Effector memory CD8-positive, alpha-beta T cell (primary cell): Measurements from ENCODE around the gene PAX7.

ENCODE experiments used
- ATAC-seq: fragments of 150-1000 bp; cut with Tn5 transposase; replicated peaks from 2 replicates; pipeline ENCODE4 v1.10.0; 2021; ENCODE audit warnings: mild to moderate bottlenecking, moderate library complexity
- DNase-seq, 3 experiments: peaks; one replicate each; pipeline ENCODE4 v3.0.0; 2021
- H3K27ac Mint-ChIP-seq, 2 donors: one replicate each; pipeline ENCODE4 v1.8.0; 2022; ENCODE audit warnings: mild to moderate bottlenecking in 2 of 2, mixed read lengths in 2 of 2, moderate library complexity in 2 of 2
- H3K27me3 Mint-ChIP-seq, 2 donors: one replicate each; pipeline ENCODE4 v1.8.0; 2022; ENCODE audit warnings: mixed read lengths in 2 of 2
- H3K36me3 Mint-ChIP-seq: one replicate; pipeline ENCODE4 v1.8.0; 2022; ENCODE audit warnings: mild to moderate bottlenecking, moderate library complexity, mixed read lengths; ENCODE audit not compliant: insufficient read depth
- H3K4me1 Mint-ChIP-seq, 2 donors: one replicate each; pipeline ENCODE4 v1.8.0; 2022; ENCODE audit warnings: low read depth in 2 of 2, mixed read lengths in 2 of 2
- H3K4me3 Mint-ChIP-seq, 2 donors: one replicate each; pipeline ENCODE4 v1.8.0; 2022; ENCODE audit warnings: mild to moderate bottlenecking in 2 of 2, mixed read lengths in 2 of 2, moderate library complexity in 2 of 2
- H3K9me3 Mint-ChIP-seq, 2 donors: one replicate each; pipeline ENCODE4 v1.8.0; 2022; ENCODE audit warnings: mixed read lengths in 2 of 2

Gene PAX7

GRCh38 chr1:18632783-18633421 is 2.3 kb downstream of the PAX7 start:
- no peak for DNase-seq
- no peak for ATAC-seq
- H3K4me3 Mint-ChIP-seq: no peak overlapping the region
- H3K36me3 Mint-ChIP-seq: no peaks in the 10 kb centered on the region
- H3K4me1 Mint-ChIP-seq: peaks cover 0 to 1% of the 10 kb centered on the region in 2 donors
- H3K27ac Mint-ChIP-seq: no peak overlapping the region
- H3K9me3 Mint-ChIP-seq: no peaks in the 10 kb centered on the region
- H3K27me3 Mint-ChIP-seq: peaks cover 94 to 100% of the 10 kb centered on the region in 2 donors

GRCh38 chr1:18633422-18634155 is 2.9 kb downstream of the PAX7 start:
- Mint-ChIP-seq H3K27ac (no peak overlapping the region), H3K4me3 (no peak overlapping the region), H3K27me3 (peaks cover 95 to 100% of the 10 kb centered on the region in 2 donors), H3K36me3 (no peaks in the 10 kb centered on the region), H3K9me3 (no peaks in the 10 kb centered on the region), H3K4me1 (peaks cover 0 to 1% of the 10 kb centered on the region in 2 donors)
- ATAC-seq (no peak), DNase-seq (no peak)

- Mint-ChIP-seq H3K27ac (no peak overlapping the region), H3K27me3 (peaks cover 95 to 100% of the 10 kb centered on the region in 2 donors), H3K4me3 (no peak overlapping the region), H3K36me3 (no peaks in the 10 kb centered on the region), H3K4me1 (peaks cover under 1 to 1% of the 10 kb centered on the region in 2 donors), H3K9me3 (no peaks in the 10 kb centered on the region)
- DNase-seq (no peak), ATAC-seq (no peak)
Measured at GRCh38 chr1:18634276-18634675, 3.6 kb downstream of the PAX7 start.

GRCh38 chr1:18635070-18635577 is 4.5 kb downstream of the PAX7 start:
- Mint-ChIP-seq H3K4me1 (peaks cover 1 to 4% of the 10 kb centered on the region in 2 donors), H3K27ac (no peak overlapping the region), H3K36me3 (no peaks in the 10 kb centered on the region), H3K9me3 (no peaks in the 10 kb centered on the region), H3K4me3 (no peak overlapping the region), H3K27me3 (peaks cover 98 to 100% of the 10 kb centered on the region in 2 donors)
- DNase-seq (no peak), ATAC-seq (no peak)

GRCh38 chr1:18635891-18636595 is 5.4 kb downstream of the PAX7 start:
- Mint-ChIP-seq H3K4me1 (peaks cover 0 to 4% of the 10 kb centered on the region in 2 donors), H3K27ac (no peak overlapping the region), H3K36me3 (no peaks in the 10 kb centered on the region), H3K27me3 (peaks cover 98 to 100% of the 10 kb centered on the region in 2 donors), H3K9me3 (no peaks in the 10 kb centered on the region), H3K4me3 (no peak overlapping the region)
- ATAC-seq (no peak), DNase-seq (no peak)

- no peaks in the 10 kb centered on the region for H3K9me3 Mint-ChIP-seq
- peaks cover 100% of the 10 kb centered on the region in 2 donors for H3K27me3 Mint-ChIP-seq
- no peak overlapping the region for H3K27ac Mint-ChIP-seq
- no peaks in the 10 kb centered on the region for H3K36me3 Mint-ChIP-seq
- H3K4me3 Mint-ChIP-seq: no peak overlapping the region
- no peak for ATAC-seq
- peaks cover 2 to 4% of the 10 kb centered on the region in 2 donors for H3K4me1 Mint-ChIP-seq
- DNase-seq: no peak
Measured at GRCh38 chr1:18636596-18637508, 6.2 kb downstream of the PAX7 start.

GRCh38 chr1:18637511-18637960 is 6.9 kb downstream of the PAX7 start:
- H3K27ac Mint-ChIP-seq: no peak overlapping the region
- no peaks in the 10 kb centered on the region for H3K36me3 Mint-ChIP-seq
- no peak for ATAC-seq
- peaks cover 99 to 100% of the 10 kb centered on the region in 2 donors for H3K27me3 Mint-ChIP-seq
- peaks cover 2 to 4% of the 10 kb centered on the region in 2 donors for H3K4me1 Mint-ChIP-seq
- no peaks in the 10 kb centered on the region for H3K9me3 Mint-ChIP-seq
- no peak for DNase-seq
- H3K4me3 Mint-ChIP-seq: no peak overlapping the region

GRCh38 chr1:18637962-18638834 is 7.6 kb downstream of the PAX7 start:
- ATAC-seq (no peak), DNase-seq (no peak)
- no peak overlapping the region for H3K27ac Mint-ChIP-seq
- no peaks in the 10 kb centered on the region for H3K9me3 Mint-ChIP-seq
- peaks cover 3 to 4% of the 10 kb centered on the region in 2 donors for H3K4me1 Mint-ChIP-seq
- peaks cover 99 to 100% of the 10 kb centered on the region in 2 donors for H3K27me3 Mint-ChIP-seq
- H3K4me3 Mint-ChIP-seq: no peak overlapping the region
- H3K36me3 Mint-ChIP-seq: no peaks in the 10 kb centered on the region

GRCh38 chr1:18638835-18639364 is 8.3 kb downstream of the PAX7 start:
- ATAC-seq: no peak
- DNase-seq: no peak
- no peaks in the 10 kb centered on the region for H3K36me3 Mint-ChIP-seq
- H3K27me3 Mint-ChIP-seq: peaks cover 96 to 100% of the 10 kb centered on the region in 2 donors
- H3K27ac Mint-ChIP-seq: no peak overlapping the region
- peaks cover 4 to 5% of the 10 kb centered on the region in 2 donors for H3K4me1 Mint-ChIP-seq
- no peaks in the 10 kb centered on the region for H3K9me3 Mint-ChIP-seq
- no peak overlapping the region for H3K4me3 Mint-ChIP-seq

- Mint-ChIP-seq H3K36me3 (no peaks in the 10 kb centered on the region), H3K9me3 (no peaks in the 10 kb centered on the region), H3K4me3 (no peak overlapping the region), H3K4me1 (peaks cover 4 to 8% of the 10 kb centered on the region in 2 donors), H3K27ac (no peak overlapping the region), H3K27me3 (peaks cover 96 to 100% of the 10 kb centered on the region in 2 donors)
- no peak for DNase-seq
- no peak for ATAC-seq
Measured at GRCh38 chr1:18639368-18640055, 8.9 kb downstream of the PAX7 start.

GRCh38 chr1:18640228-18641004 is 9.8 kb downstream of the PAX7 start:
- H3K27me3 Mint-ChIP-seq: peaks cover 96 to 100% of the 10 kb centered on the region in 2 donors
- H3K4me1 Mint-ChIP-seq: peaks cover 8 to 10% of the 10 kb centered on the region in 2 donors
- H3K9me3 Mint-ChIP-seq: no peaks in the 10 kb centered on the region
- DNase-seq: no peak
- no peak overlapping the region for H3K4me3 Mint-ChIP-seq
- no peaks in the 10 kb centered on the region for H3K36me3 Mint-ChIP-seq
- H3K27ac Mint-ChIP-seq: no peak overlapping the region
- ATAC-seq: no peak
